Mesenchymal stem cell (in vitro differentiated cells and primary cell): Measurements from ENCODE around the gene KAT6B.

Experiments used
- DNase-seq: peaks from one replicate; pipeline ENCODE4 v3.0.0-alpha.2; 2013
- H2AFZ ChIP-seq: one replicate; pipeline ENCODE4 v1.6.1; 2013; ENCODE audit warnings: low read depth, mild to moderate bottlenecking, control low read depth, inconsistent platforms, low read length, moderate library complexity
- H2AK5ac ChIP-seq: 2 replicates; pipeline ENCODE4 v1.6.1; 2013; ENCODE audit warnings: low read length, moderate library complexity, mild to moderate bottlenecking, inconsistent platforms; ENCODE audit not compliant: severe bottlenecking
- H2BK120ac ChIP-seq: one replicate; pipeline ENCODE4 v1.6.1; 2013; ENCODE audit warnings: low read depth, mild to moderate bottlenecking, inconsistent platforms, low read length, moderate library complexity
- H2BK12ac ChIP-seq, 2 experiments: one replicate each; pipeline ENCODE4 v1.6.1; 2013; ENCODE audit warnings: inconsistent platforms in 2 of 2, low read length in 2 of 2, mild to moderate bottlenecking in 2 of 2, moderate library complexity in 2 of 2, control low read depth in 1 of 2
- H2BK15ac ChIP-seq: one replicate; pipeline ENCODE4 v1.6.1; 2013; ENCODE audit warnings: mild to moderate bottlenecking, low read depth, inconsistent platforms; ENCODE audit not compliant: poor library complexity, severe bottlenecking
- H2BK5ac ChIP-seq: 2 replicates; pipeline ENCODE4 v1.6.1; 2013; ENCODE audit warnings: low read depth, mild to moderate bottlenecking, low read length, control low read depth, inconsistent platforms; ENCODE audit not compliant: poor library complexity, severe bottlenecking
- H3K14ac ChIP-seq, 2 experiments: one replicate each; pipeline ENCODE4 v1.6.1; 2013; ENCODE audit warnings: inconsistent platforms in 2 of 2, low read length in 2 of 2, control low read depth in 1 of 2, mild to moderate bottlenecking in 1 of 2, moderate library complexity in 1 of 2
- H3K18ac ChIP-seq, 2 experiments: one replicate each; pipeline ENCODE4 v1.6.1; 2013; ENCODE audit warnings: inconsistent platforms in 2 of 2, low read length in 2 of 2, control low read depth in 1 of 2, low read depth in 1 of 2, mild to moderate bottlenecking in 1 of 2
- H3K23ac ChIP-seq, 2 experiments: one replicate each; pipeline ENCODE4 v1.6.1; 2013; ENCODE audit warnings: inconsistent platforms in 2 of 2, low read length in 2 of 2, mild to moderate bottlenecking in 2 of 2, moderate library complexity in 2 of 2, control low read depth in 1 of 2
- H3K27ac ChIP-seq: 2 replicates; pipeline ENCODE4 v1.5.1; 2013; ENCODE audit warnings: mild to moderate bottlenecking, moderate library complexity, low read length, control low read depth, inconsistent platforms; ENCODE audit not compliant: poor library complexity, severe bottlenecking
- H3K27me3 ChIP-seq, 2 experiments: 2 replicates each; pipeline versions ENCODE4 v1.6.1 to v1.7.0; 2013; ENCODE audit warnings: low read length in 2 of 2, mild to moderate bottlenecking in 2 of 2, moderate library complexity in 2 of 2, control low read depth in 1 of 2, inconsistent platforms in 1 of 2; ENCODE audit not compliant: control insufficient read depth in 1 of 2, insufficient read depth in 1 of 2
- H3K36me3 ChIP-seq, 2 experiments: 2 replicates each; pipeline versions ENCODE4 v1.6.1 to v1.7.0; 2013; ENCODE audit warnings: low read length in 2 of 2, control low read depth in 1 of 2, inconsistent platforms in 1 of 2, low read depth in 1 of 2, mild to moderate bottlenecking in 1 of 2; ENCODE audit not compliant: insufficient read depth in 2 of 2, control insufficient read depth in 1 of 2
- H3K4ac ChIP-seq, 2 experiments: one replicate each; pipeline ENCODE4 v1.6.1; 2013; ENCODE audit warnings: inconsistent platforms in 2 of 2, low read length in 2 of 2, mild to moderate bottlenecking in 2 of 2, moderate library complexity in 2 of 2, control low read depth in 1 of 2, low read depth in 1 of 2
- H3K4me1 ChIP-seq: 2 replicates; pipeline ENCODE4 v1.6.1; 2013; ENCODE audit warnings: low read depth, low read length, control low read depth; ENCODE audit not compliant: control insufficient read depth, insufficient read depth
- H3K4me2 ChIP-seq: 2 replicates; pipeline ENCODE4 v1.6.1; 2013; ENCODE audit warnings: low read length, mild to moderate bottlenecking, inconsistent platforms; ENCODE audit not compliant: poor library complexity, severe bottlenecking
- H3K4me3 ChIP-seq, 2 experiments: 2 replicates each; pipeline versions ENCODE4 v1.5.1 to v1.7.0; 2013; ENCODE audit warnings: low read length in 2 of 2, mild to moderate bottlenecking in 2 of 2, control low read depth in 1 of 2, low read depth in 1 of 2; ENCODE audit not compliant: insufficient read depth in 1 of 2
- H3K79me1 ChIP-seq: replicated peaks from 2 replicates; pipeline ENCODE4 v1.6.1; 2013; ENCODE audit warnings: mild to moderate bottlenecking, control low read depth, low read length, inconsistent platforms; ENCODE audit not compliant: poor library complexity, severe bottlenecking
- H3K9ac ChIP-seq: 2 replicates; pipeline ENCODE4 v1.7.0; 2013; ENCODE audit warnings: mild to moderate bottlenecking, low read length, moderate library complexity
- H3K9me3 ChIP-seq: 2 replicates; pipeline ENCODE4 v1.7.0; 2013; ENCODE audit warnings: mild to moderate bottlenecking, low read length; ENCODE audit not compliant: control insufficient read depth
- H4K8ac ChIP-seq: one replicate; pipeline ENCODE4 v1.6.1; 2013; ENCODE audit warnings: inconsistent platforms, mild to moderate bottlenecking, low read length, moderate library complexity
- H4K91ac ChIP-seq: one replicate; pipeline ENCODE4 v1.6.1; 2013; ENCODE audit warnings: mild to moderate bottlenecking, low read length, inconsistent platforms
- WGBS: methylation state at CpG from one replicate; pipeline ENCODE4 v1.1.7; 2013; ENCODE audit warnings: mixed read lengths; 5-methylcytosine and 5-hydroxymethylcytosine counted together

The KAT6B gene

DNA sequence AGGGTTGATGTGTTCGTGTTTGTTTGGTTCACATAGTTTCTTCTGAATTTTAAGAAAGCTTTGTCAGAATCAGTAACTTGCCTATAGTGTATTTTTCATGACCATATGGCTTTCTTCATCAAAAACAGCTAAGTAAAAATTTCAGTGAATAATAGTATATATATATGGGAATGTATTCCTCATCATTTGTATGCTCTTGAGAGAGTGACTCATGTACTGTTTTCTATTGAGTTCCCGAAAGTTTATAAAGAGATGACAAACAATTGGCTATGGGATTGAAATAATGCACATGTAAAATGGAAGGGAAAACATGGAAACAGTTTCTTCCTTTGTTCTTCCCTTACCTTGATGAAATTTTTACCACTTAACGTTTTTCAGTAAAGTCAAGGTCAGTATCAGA lies 56.4 kb downstream of the KAT6B start:
- no peak overlapping the region for H3K4ac ChIP-seq
- H3K23ac ChIP-seq: no peak overlapping the region
- H3K9ac ChIP-seq: no peak overlapping the region
- no peaks in the 10 kb centered on the region for H3K36me3 ChIP-seq
- no peak overlapping the region for H3K18ac ChIP-seq
- no peak overlapping the region for H4K8ac ChIP-seq
- WGBS: 20% methylated on average over 2 of the region's 3 CpGs
- H3K4me2 ChIP-seq: no peak overlapping the region
- peak; percentile 64 for DNase-seq
- H2BK120ac ChIP-seq: no peak overlapping the region
- H3K4me3 ChIP-seq: no peak overlapping the region
- H3K79me1 ChIP-seq: peaks cover 47% of the 10 kb centered on the region
- no peak overlapping the region for H2BK12ac ChIP-seq
- no peak overlapping the region for H2BK5ac ChIP-seq
- no peak overlapping the region for H4K91ac ChIP-seq
- no peaks in the 10 kb centered on the region for H3K27me3 ChIP-seq
- no peaks in the 10 kb centered on the region for H3K4me1 ChIP-seq
- no peak overlapping the region for H2AK5ac ChIP-seq
- H2BK15ac ChIP-seq: no peak overlapping the region
- no peaks in the 10 kb centered on the region for H3K9me3 ChIP-seq
- no peak overlapping the region for H3K27ac ChIP-seq
- H2AFZ ChIP-seq: no peak overlapping the region
- H3K14ac ChIP-seq: no peak overlapping the region

DNA sequence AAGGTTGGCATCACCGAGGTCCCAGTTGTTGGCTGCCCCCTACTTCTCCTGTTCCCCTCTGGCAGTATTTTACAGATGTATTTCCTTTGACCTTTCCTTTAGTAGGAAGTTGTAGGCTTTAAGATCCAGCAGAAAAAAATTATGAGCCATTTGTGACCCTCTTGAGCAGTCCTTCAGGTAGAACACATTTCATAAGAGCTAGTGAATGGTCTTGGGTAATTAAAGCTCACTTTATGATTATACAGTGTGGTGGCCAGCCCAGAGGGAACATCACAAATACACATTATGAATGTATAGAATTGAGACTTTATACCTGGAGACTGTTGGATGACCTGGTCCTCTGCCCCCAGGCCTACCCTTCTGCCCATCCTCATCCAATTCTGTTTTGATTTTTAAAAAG lies 57.0 kb downstream of the KAT6B start:
- Histone ChIP-seq H3K4me2 (no peak overlapping the region), H2BK12ac (no peak overlapping the region)
- WGBS: 100% methylated on average over 1 of the region's 1 CpG

DNA sequence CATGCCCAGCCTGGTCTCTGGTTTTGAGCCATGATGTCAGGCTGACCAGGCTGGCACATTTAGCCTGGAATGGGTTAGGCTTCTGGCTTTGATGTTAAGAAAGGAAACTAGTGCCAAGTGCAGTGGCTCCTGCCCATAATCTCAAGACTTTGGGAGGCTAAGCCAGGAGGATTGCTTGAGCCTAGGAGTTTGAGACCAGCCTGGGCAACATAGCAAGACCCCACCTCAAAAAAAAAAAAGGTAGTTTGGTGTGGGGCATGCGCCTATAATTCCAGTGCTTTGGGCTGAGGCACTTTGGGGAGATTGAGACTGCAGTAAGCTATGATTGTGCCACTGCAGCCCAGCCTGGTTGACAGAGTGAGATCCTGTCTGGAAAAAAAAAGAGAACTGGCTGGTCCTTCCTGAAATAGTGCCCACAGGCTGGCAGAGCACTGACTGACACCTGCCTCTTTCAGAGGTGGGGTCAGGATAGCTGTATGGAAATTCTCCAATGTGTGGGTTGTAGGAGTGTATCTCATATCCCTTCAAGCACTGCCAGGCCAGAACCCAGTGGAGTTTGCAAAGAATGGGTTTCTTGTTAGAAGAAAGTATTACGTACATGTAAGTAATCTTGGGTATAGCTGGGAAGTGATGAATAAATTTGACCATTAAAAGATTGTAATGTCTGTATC lies 61.3 kb downstream of the KAT6B start:
- H4K91ac ChIP-seq: no peak overlapping the region
- H2BK120ac ChIP-seq: no peak overlapping the region
- H2BK15ac ChIP-seq: no peak overlapping the region
- peaks cover 38% of the 10 kb centered on the region for H3K79me1 ChIP-seq
- peak overlapping the region in 1 of 2 experiments; percentile 7 for H3K4ac ChIP-seq
- H3K9me3 ChIP-seq: no peaks in the 10 kb centered on the region
- no peaks in the 10 kb centered on the region for H3K27me3 ChIP-seq
- no peak overlapping the region for H3K4me3 ChIP-seq
- no peak for DNase-seq
- H4K8ac ChIP-seq: no peak overlapping the region
- H3K14ac ChIP-seq: no peak overlapping the region
- no peak overlapping the region for H3K18ac ChIP-seq
- H2AK5ac ChIP-seq: no peak overlapping the region
- H3K27ac ChIP-seq: no peak overlapping the region
- H2AFZ ChIP-seq: no peak overlapping the region
- H2BK5ac ChIP-seq: no peak overlapping the region
- no peak overlapping the region for H3K9ac ChIP-seq
- H3K23ac ChIP-seq: no peak overlapping the region
- H3K4me1 ChIP-seq: no peaks in the 10 kb centered on the region
- 100% methylated on average over 1 of the region's 2 CpGs for WGBS
- H3K4me2 ChIP-seq: no peak overlapping the region
- H2BK12ac ChIP-seq: no peak overlapping the region
- H3K36me3 ChIP-seq: no peaks in the 10 kb centered on the region

More for the DNA sequence above, 57.0 kb downstream of the KAT6B start:
- Histone ChIP-seq H3K9me3 (no peaks in the 10 kb centered on the region), H3K27me3 (no peaks in the 10 kb centered on the region), H2BK15ac (no peak overlapping the region), H2AK5ac (no peak overlapping the region), H2AFZ (no peak overlapping the region), H3K23ac (no peak overlapping the region), H3K79me1 (peaks cover 44% of the 10 kb centered on the region), H3K27ac (no peak overlapping the region), H3K36me3 (no peaks in the 10 kb centered on the region), H3K14ac (no peak overlapping the region), H3K18ac (peak overlapping the region in 1 of 2 experiments; percentile 15), H2BK120ac (no peak overlapping the region), H2BK5ac (no peak overlapping the region), H3K9ac (no peak overlapping the region), H3K4ac (no peak overlapping the region), H4K91ac (no peak overlapping the region), H3K4me3 (no peak overlapping the region), H3K4me1 (no peaks in the 10 kb centered on the region), H4K8ac (no peak overlapping the region)
- no peak for DNase-seq

DNA sequence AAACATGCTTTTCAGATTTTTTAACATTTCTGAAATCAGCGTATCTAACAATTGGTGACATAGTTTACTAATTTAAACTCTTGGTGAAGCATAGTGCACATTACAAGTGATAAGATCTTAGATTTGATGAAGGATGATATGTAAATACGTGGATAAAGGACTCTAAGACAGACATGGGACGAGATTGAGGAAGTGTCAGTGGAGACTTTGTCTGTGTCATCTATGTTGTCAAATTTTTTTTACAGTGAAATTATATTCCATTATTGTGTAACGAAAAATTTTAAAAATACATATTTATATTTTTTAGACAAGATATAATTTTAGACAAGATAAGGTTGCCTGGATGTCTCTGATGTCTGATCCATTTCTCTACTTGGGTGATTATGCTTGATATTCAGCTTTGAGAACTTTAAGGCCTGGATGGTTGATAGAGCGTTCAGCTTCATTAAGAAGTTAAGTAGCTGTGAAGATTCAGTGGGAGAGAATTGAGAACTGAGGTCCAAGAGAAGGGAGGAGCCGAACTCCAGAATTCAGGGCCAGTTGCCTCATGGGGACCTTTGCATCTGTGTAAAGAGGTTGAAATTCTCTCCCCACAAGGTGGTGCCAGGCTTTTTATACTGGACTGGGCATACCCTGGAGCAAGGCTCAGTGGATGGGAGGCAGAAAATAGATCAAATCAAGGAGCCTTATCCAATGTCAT lies 62.7 kb downstream of the KAT6B start:
- Histone ChIP-seq H3K4me1 (no peaks in the 10 kb centered on the region), H2BK15ac (no peak overlapping the region), H3K79me1 (peaks cover 39% of the 10 kb centered on the region), H2BK120ac (no peak overlapping the region), H2AK5ac (no peak overlapping the region), H4K91ac (no peak overlapping the region), H3K18ac (no peak overlapping the region), H3K36me3 (no peaks in the 10 kb centered on the region), H2AFZ (no peak overlapping the region), H4K8ac (no peak overlapping the region), H3K14ac (no peak overlapping the region), H3K4ac (no peak overlapping the region), H3K4me2 (no peak overlapping the region), H3K9ac (no peak overlapping the region), H3K9me3 (no peaks in the 10 kb centered on the region), H2BK12ac (no peak overlapping the region), H3K27me3 (no peaks in the 10 kb centered on the region), H2BK5ac (no peak overlapping the region), H3K23ac (no peak overlapping the region), H3K27ac (no peak overlapping the region), H3K4me3 (no peak overlapping the region)
- DNase-seq: no peak
- over 99% methylated on average over 5 of the region's 6 CpGs for WGBS
